Measurements from ENCODE around the gene CCN5.
A peak's percentile ranks its signal among the peaks of the same experiment; 100 is the strongest.
"Not testable (repeated sequence)": the region's sequence is repeated elsewhere in the genome, so short reads cannot be mapped to it uniquely, and the experiment has no call there.

Gene CCN5, protein sequence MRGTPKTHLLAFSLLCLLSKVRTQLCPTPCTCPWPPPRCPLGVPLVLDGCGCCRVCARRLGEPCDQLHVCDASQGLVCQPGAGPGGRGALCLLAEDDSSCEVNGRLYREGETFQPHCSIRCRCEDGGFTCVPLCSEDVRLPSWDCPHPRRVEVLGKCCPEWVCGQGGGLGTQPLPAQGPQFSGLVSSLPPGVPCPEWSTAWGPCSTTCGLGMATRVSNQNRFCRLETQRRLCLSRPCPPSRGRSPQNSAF

DNA sequence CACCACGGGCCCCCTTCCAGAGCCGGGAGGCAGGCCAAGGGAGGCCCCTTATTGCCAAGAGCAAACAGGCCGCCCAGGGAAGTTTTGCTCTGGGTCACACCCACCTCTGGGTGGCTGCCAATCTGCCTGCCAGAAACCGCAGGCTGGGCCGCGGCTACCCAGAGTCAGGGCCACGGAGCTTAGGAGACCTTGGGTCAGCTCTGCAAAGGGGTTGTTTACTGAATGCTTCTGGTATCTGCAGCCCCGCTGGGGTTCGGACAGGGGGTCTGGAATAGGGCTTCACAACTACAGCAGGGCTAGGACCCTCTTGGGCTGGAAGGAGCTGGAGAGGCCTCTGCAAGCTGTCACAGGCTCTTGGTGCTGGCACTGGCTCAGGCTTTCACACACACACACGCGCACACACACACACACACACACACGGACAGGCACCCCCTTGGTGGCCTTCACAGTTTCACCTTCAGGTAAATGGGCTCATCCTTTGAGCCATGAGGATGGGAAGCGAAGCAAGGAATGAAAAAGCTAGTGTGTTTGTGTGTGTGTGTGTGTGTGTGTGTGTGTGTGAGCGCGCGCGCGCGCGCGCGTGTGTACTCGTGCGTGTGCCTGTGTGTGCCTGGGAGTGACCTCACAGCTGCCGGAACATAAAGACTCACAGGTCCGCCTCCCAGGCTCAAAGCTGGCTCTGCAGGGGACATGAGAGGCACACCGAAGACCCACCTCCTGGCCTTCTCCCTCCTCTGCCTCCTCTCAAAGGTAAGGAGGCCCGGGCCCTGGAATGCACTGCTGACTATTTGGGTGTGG is at the start of gene CCN5:
Gene CCN5 (plus strand): TSS at position 669 of the 798 bp plus-strand sequence. CDS start 22 bp downstream, at position 691.
- peak; percentile 42 for DNase-seq

DNA sequence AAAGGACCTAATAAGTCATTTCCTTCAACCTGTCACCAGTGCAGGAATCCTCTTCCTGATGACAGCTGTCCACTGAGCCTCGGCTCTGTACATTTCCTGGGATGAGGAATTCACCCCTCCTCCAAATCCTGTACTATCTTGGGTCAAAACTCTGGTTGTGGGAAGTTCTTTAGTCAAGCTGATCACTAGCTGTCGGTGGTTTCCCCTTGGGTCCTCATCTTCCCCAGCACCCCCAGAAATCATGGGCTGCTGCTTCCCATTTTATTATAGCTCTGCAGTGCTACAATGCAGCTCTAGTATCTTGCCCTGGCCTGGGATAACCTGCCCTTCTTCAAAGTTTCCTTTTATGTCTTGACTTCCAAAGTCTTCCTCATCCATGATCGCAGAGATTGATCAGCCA is 49.1 kb upstream of the CCN5 start:
- DNase-seq, result no peak

DNA sequence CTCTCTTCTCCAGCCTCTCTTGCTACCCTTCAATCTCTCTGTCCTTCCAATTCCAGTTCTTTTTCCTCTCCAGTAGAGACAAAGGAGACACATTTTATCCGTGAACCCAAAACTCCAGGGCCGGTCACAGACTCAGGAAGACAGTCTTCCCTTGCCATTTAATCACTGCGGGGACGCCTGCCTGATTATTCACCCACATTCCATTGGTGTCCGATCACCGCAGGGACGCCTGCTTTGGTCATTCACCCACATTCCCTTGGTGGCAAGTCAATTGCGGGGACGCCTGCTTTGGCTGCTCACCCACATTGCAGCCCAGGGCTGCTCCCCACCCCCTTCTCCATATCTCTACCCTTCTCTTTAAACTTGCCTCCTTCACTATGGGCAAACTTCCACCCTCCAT is 44.3 kb upstream of the CCN5 start:
- DNase-seq, result not testable (repeated sequence)

DNA sequence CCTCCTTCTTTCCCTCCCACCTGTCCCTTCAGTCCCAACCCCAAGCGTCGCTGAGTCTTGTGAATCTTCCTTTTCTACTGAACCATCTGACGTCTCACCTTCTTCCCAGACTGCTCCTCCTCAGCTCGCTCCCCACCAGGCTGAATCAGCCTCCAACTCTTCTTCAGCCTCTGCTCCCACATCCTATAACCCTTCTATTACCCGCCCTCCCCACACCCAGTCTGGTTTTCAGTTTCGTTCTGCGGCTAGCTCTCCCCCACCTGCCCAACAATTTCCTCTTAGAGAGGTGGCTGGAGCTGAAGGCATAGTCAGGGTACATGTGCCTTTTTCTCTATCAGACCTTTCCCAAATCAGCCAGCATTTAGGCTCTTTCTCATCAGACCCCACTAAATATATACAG is 43.6 kb upstream of the CCN5 start:
- not testable (repeated sequence) for DNase-seq

DNA sequence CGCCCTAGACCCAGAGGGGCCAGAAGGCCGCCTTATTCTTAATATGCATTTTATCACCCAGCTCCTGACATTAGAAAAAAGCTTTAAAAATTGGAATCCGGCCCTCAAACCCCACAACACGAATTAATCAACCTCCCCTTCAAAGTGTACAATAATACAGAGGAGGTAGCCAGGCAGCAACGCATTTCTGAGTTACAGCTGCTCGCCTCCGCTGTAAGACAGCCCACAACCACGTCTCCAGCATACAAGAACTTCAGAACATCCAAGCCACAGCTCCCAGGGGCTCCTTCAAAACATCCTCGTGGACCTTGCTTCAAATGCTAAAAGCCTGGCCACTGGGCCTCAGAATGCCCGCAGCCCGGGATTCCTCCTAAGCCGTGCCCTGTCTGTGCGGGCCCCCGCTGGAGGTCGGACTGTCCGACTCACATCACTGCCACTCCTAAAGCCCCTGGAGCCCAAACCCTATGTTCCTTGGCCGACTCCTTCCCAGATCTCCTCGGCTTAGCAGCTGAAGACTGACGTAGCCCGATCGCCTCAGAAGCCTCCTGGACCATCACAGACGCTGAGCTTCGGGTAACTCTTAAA is 42.8 kb upstream of the CCN5 start:
- not testable (repeated sequence) for DNase-seq

DNA sequence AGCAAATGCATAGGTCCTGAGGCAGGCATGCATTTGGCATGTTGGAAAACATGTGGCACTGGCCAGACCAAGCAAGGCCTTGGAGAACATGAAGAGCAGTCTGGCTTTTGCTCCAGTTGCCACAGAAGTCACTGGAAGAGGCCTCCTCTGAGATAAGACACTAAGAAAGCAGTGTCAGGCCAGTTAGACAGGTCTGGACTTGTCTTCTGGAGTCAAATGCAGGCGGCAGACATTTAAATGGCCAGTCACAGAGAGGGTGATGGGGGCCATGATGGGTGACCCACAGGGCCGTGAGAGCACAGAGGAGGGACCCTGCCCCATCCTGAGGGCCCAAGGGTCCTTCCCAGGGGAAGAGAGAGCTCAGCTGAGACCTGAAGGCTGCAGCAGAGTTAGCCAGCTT is 36.9 kb upstream of the CCN5 start:
- DNase-seq, result no peak

DNA sequence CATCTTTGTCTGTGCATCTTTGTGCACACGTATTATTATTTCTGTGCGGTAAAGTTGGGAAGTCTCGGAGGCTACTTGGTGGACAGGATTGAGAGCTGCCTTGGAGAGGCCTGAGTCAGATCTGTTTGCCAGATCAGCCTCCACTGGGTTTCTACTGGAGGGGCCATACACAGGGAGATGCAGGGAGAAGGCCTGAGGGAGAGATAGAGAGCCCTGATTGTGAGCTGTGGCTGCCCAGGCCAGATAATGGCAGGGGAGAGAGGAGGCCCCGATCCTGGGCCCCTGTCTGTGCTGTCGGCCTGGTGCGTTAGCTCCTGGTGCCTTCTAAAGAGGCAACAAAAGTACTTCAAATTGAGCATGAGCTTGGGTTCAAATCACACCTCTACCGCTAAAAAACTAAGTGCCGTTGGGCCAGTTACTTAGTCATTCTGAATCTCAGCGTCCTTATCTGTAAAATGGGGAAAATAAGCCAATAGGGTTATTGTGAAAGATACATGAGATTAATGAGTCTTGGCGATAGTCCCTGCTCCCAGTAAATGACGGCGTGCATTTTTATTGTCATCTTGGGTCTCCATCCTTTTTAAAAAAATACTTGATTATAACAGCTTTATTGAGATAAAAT is 36.1 kb upstream of the CCN5 start:
- DNase-seq, result no peak

DNA sequence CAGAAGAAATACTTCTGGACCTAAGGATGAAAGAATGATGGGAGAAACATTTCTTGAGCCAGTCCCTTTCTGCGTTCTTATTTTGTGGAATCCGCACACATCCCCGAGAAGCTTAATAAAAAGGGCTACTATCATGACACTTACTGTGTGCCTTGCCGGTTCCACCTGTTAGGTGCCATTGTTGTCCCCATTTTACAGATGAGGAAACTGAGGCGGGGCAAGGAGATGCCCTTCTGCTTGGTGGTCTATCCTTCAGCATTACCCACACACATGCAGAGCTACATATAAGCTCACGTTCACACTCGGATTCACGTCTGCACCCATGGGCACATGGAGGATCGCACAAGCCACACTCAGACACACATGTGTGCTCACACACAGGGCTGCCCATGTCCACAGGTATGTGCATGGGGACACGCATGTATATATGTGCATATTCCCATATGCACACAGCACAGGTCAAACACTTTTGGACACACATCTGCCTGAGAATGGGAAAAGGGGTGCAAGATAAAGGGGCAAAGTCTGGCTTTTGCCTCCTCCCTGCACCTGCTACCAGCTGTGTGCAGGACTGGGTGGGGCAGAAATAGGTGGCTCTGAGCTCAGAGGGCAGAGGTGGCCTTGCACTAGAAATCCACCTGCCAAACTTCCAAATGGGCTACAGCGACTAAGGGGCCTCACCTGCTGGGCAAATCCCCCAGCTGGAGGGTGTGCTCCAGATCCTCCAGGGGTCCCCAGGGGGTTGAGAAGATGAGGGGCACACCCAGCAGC is 33.2 kb upstream of the CCN5 start:
- DNase-seq, result no peak

DNA sequence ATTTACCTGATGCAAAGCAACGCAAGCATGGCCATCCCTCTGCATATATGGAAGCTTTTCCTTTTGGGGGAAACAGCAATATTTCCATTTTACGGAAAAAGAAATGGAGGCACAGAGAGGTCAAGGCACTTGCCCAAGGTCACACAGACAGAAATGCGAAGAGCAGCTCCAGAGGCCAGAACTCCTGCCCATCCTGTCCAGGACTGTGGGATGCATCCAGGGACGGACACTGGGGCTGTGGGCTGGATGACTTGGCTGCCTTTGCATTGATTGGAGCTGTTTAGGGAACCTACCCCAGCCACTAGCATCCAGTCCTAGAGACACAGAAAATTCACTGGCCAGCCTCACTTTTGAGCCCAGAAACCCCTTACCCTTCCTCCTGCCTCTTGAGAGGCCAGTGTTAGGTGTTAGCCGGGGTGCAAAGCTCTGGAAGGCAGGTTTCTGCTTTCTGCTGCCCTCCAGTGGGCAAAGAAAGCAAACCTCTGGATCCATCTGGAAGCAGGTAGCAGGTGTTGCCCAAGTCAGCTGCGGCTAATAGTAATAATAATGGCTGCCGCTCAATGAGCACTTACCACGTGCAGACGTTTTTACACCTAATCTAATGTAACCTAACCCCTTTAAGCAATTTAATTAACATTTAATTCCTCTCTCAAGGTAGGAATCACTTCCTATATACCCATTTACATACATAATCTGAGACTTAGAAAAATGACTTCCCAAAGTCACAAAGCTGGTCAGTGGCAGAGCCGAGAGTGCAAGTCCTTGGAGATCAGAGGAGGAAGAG is 31.7 kb upstream of the CCN5 start:
- peak; percentile 73 for DNase-seq

DNA sequence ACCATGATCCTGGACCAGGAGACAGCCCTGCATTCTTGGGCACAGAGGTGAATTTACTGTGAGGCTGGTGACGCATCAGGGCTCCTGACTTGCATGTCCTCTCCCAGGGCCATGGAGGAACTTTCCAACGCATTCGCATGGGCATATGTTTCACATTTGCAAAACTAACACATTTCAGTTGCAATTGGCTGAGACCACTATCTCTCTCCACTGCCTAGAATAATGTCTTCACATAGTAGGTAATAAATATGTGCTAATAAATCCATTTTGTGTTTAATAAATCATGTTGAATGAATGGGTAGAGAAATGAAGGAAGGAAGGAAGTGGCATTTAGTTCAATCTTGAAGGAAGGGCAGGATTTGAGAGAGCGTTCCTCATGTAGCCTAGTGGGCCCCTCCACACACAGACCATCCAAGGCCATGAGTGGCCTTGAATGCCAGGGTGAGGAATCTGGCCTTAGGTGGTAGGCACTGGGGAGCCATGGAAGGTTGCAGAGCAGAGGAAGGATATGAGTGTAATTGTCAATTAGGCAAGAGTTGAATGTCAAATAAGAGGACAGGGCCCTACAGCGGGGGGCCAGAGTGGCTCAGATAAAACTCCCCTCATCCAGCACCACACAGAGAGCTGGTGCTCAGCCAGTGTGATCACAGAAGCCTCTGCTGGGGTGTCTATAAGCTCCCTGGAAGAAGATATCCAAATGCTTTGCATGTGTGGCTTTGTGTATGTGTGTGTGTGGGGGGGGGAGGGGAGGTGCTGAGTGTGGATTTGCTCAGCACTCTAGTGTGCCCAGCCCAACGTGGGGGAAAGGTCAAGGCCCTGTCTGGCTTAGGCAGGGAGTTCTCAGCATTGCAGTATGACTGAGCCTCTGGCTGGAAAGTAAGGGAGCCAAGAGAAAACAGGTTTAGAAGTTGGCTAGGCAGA is 30.9 kb upstream of the CCN5 start:
- DNase-seq, result no peak

DNA sequence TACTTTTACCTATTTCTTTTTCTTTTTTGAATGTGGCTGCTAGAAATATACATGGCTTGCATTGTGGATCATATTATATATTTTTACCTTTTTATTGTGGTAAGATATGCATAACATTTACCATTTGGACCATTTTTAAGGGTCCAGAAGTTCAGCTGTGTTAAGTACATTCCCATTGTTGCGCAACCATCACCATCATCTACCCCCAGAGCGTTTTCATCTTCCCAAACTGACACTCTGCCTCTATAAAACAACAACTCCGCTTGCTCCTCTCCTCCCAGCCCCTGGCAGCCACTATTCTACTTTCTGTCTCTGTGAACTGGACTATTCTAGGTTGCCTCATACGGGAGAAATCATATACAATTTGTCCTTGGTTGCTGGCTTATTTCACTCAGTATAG is 28.2 kb upstream of the CCN5 start:
- no peak for DNase-seq

DNA sequence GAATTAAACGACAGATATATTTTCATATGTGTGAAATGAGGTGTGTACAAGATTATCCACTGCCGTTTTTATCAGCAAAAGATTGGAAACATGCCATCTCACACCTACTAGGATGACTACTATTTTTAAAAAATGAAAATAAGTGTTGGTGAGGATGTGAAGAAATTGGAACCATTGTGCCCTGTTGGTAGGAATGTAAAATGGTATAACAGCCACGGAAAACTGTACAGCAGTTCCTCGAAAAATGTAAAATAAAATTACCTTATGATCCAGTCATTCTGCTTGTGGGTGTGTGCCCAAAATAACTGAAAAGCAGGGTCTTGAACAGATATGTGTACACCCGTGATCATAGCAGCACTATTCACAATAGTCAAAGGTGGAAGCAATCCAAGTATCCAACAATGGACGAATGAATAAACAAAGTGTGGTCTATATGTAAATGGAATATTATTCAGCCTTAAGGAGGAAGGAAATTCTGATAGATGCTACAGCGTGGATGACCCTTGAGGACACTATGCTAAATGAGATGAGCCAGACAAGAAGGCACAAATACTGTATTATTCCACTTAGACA is 27.0 kb upstream of the CCN5 start:
- DNase-seq, result no peak

DNA sequence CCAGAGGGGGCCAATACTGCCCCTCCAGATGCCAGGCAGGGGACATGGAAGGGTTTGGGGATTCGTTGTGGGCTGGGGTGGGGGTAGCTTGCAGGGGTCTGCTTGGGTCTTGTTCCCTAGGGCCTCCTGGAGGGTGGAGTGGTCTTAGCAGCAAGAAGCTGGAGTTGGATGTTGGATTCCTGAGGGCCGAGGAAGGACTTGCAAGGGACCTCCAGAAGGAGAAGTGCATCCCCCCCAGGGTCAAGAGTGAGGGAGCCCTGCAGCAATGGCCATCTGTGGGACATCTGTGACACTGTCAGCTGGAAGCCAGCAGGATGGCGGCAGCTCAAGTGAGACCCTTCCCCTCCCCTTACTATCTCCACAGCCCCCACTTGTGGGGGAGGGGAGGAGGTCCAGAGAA is 25.4 kb upstream of the CCN5 start:
- DNase-seq, result no peak

DNA sequence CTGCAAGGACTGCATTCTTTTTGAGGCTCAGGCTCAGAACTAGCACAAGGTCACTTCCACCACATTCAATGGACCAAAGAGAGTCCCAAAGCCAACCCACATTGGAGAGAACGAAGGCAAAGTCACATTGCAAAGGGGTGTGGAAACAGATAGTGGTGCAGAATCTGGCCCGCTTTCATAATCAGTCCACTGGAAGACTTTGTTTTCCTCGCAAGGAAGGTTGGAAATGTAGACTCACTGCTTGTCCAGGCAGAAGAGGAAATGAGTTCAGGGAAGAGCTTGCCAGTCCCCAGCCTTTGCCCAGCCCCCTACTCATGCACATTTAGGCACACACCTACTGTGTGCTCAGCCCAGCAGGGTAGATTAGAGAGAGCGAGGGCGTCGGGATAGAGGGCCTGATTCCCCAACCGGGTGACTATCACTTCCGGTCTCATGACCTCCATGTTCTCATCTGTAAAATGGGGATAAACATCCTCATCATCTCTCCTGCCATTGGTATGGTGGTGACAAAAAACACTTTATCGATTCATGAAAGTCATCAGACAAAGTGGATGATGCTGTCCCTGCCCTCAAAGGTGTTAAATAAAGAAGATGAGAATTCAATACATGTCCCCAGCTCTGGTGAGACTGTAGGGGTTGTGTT is 24.3 kb upstream of the CCN5 start:
- no peak for DNase-seq

DNA sequence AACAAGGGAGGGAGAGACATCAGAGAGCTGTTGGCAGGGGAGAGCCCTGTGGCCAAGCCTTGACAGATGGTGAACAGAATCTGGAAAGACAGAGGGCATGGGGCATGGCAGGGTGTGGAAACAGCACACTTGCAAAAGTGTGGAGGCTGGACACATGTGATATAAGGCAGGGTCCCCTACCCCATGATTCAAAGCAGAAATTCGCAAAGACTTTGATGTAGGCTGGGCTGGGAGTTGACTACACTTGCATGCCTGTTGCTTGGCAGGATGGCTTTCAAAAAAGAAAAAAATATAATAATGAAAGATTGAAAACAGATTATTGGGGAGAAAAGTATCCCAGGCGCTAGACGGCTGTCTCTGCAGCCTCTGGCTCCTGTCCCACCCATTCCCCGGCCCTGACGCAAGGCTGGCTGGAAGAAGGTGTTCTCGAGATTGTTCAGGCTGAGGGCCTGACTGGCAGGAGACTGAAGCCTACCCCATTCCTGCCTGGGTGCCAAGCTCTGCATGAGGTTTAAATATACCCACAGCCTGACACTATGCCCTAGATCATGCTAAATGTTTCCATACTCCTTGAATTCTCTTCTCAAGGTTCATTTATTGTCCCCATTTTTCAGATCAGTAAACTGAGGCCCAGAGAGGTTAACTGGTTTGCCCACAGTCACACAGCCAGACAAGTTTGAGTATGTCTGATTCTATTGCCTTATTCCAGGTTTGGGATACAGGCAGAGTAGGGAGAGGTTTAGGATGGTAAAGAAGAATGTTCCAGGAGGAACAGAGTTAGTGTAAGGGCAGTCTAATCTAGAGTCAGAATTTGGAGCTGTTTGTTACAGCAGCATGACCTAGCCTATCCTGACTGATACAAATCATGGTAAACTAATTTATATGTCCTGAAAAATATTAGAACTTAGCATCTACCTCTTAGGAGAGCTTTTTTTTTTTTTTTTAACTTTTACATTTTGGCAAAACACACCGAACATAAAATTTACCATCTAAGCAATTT is 23.4 kb upstream of the CCN5 start:
- no peak for DNase-seq

DNA sequence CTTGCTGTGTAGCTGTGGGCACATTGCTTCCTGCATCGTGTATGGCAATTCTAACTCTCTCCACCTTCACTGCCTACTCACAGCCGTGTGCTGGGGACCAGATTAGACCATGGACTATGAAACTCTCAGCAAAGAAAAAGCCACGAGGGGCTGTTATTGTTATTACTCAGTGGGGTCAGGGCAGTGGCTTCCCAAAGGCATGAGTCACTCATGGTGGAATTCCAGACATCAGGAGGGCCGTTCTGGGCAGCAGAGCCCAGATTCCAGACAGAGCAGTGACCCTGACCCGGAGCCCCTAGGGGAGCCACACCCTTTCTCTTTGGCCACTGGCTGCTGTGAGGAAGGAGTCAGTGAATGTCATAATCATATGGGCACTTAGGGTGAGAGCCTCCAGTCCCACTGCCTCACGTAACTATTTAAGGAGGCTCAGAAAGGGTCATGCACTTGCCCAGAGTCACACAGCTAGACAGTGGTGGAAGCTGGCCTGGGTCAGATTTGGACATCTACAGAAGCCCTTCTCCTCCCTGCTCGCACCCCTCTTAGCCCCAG is 22.2 kb upstream of the CCN5 start:
- DNase-seq, result no peak

DNA sequence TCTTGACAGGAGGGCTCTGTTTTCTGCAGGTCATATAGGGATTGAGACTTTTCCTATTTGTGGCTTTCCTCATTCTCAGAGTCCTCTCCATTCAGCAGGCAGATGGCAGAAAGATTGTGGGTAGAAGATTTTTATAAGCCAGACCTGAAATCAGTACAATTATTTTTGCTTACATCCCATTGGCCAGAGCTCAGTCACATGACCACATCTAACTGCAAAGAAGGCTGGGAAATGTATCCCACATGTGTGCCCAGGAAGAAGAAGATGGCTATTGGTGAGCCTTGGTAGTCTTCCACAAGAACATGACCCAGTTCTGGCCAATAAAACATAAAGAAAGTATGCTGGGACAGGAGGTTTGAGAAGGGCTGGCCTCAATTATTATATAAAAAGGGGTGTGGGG is 21.5 kb upstream of the CCN5 start:
- DNase-seq, result no peak

DNA sequence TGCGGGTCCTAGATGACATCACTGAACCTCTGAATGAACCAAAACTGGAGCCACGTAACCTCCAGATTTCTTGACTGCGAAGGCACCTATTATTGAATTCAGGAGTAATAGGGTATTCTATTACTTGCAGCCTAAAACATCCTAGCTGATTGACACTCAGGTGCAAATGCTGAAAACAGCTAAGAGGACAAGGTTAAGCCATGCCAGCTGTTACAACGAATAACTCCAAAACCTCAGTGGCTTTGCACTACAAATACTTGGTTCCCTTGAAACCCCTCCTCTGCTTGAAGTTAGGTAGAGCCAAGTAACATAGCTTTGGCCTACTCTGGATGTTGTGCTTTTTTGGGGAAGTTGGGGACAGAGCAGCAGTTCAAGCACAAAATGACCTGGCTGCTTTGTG is 21.0 kb upstream of the CCN5 start:
- DNase-seq, result no peak

DNA sequence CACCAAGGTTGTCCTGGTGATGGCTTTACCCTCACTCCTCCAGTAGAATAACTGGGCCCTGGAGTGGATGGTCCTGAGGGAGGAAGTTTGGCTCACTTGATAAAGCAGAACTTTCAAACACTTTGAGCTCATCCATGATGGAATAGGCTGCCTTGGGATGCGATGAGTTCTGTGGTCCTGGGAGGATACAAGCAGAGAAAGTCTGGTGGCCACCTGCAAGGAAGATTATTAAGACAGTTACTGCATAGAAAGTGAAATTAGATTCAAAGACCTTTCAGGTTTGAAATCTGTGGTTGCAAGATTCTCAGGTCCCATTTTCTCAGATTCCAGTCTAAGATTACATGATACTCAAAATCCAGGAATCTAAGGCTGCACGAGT is 19.9 kb upstream of the CCN5 start:
- DNase-seq, result no peak

Data from NCI-H1092 treated with DMSO at 0.1 percent for 48 hours (cell line).